K562 (cell line): Measurements from ENCODE around the gene GPAT3. TPM values are rescaled to one million over a fixed set of nuclear protein-coding genes. Genes with fewer than 3 reads are reported as not detected.

Source experiments
- ATAC-seq: fragments of 200-7000 bp; cut with Tn5 transposase; 3 replicates; pipeline ENCODE4 v1.9.1; 2020; ENCODE audit warnings: moderate library complexity
- BruUV-seq: library from RNA; stranded (reverse); fragments of 400-500 nt; replicated peaks from 2 replicates; lab custom pipeline; 2021; lab: Mats Ljungman, UMichigan
- CTCF ChIA-PET: fragments of 300-600 bp; formaldehyde crosslinking; extraction: SDS; loops from one replicate; lab custom pipeline; 2021; ENCODE audit warnings: low intra/inter-chr PET ratio; lab: Yijun Ruan, JAX
- POLR2A ChIA-PET: fragments of 300-600, 350-650 bp; sonication (Branson Sonifier 250); formaldehyde crosslinking; extraction: SDS; loops from one replicate; lab custom pipeline; 2021; ENCODE audit warnings: antibody characterized with exemption, inconsistent platforms; lab: Yijun Ruan, JAX
- DNase-seq, 4 experiments: peaks; one replicate each; pipeline versions ENCODE4 v3.0.0 to v3.0.0-alpha.2; 2011 to 2018; ENCODE audit warnings: low spot score in 3 of 4, mixed read lengths in 3 of 4; ENCODE audit errors: extremely low read depth in 1 of 4
- FAIRE-seq: peaks from 2 replicates; lab custom pipeline; 2011; peaks lifted over from hg19 to GRCh38; lab: Jason Lieb, UNC
- H2AFZ ChIP-seq: 2 replicates; pipeline ENCODE4 v1.6.0; 2011; ENCODE audit warnings: low read depth, low read length, control low read depth, inconsistent platforms
- H3K27ac ChIP-seq: fragments of 200-600 bp; 3 replicates; pipeline ENCODE4 v1.8.0; 2011; ENCODE audit warnings: low read depth, mild to moderate bottlenecking, control low read depth, inconsistent platforms, low read length, moderate library complexity, mixed read lengths; ENCODE audit errors: extremely low read depth
- H3K27me3 ChIP-seq, 2 experiments: fragments of 300-600 bp in 1 of 2; 2 replicates in 1 of 2; 3 replicates in 1 of 2; pipeline versions ENCODE4 v1.6.0 to v1.8.0; 2011; ENCODE audit warnings: inconsistent platforms in 2 of 2, low read length in 2 of 2, mild to moderate bottlenecking in 1 of 2, mixed read lengths in 1 of 2, moderate library complexity in 1 of 2; ENCODE audit not compliant: control insufficient read depth in 2 of 2, insufficient read depth in 2 of 2
- H3K36me3 ChIP-seq: fragments of 300-600 bp; 3 replicates; pipeline ENCODE4 v1.8.0; 2011; ENCODE audit warnings: mild to moderate bottlenecking, low read length, inconsistent platforms; ENCODE audit not compliant: control insufficient read depth, insufficient read depth
- H3K4me1 ChIP-seq, 2 experiments: fragments of 200-600 bp in 1 of 2; replicated peaks in 1 of 2; 2 replicates in 1 of 2; 3 replicates in 1 of 2; pipeline versions ENCODE4 v1.5.1 to v1.8.0; 2011; ENCODE audit warnings: inconsistent platforms in 2 of 2, low read length in 2 of 2, mild to moderate bottlenecking in 1 of 2, mixed read lengths in 1 of 2, moderate library complexity in 1 of 2; ENCODE audit not compliant: control insufficient read depth in 2 of 2, insufficient read depth in 2 of 2
- H3K4me2 ChIP-seq: 2 replicates; pipeline ENCODE4 v1.6.1; 2011; ENCODE audit warnings: low read length, control low read depth, inconsistent platforms, mixed read lengths; ENCODE audit not compliant: insufficient read depth
- H3K4me3 ChIP-seq: fragments of 200-600 bp; sonication (generic), shearing (Covaris generic); 2 replicates; pipeline ENCODE4 v1.5.1; 2016; ENCODE audit warnings: control low read depth, inconsistent platforms
- H3K79me2 ChIP-seq: fragments of 200-600 bp; 3 replicates; pipeline ENCODE4 v1.8.0; 2011; ENCODE audit warnings: low read length, inconsistent platforms; ENCODE audit not compliant: control insufficient read depth, insufficient read depth
- H3K9ac ChIP-seq, 2 experiments: 2 replicates each; pipeline versions ENCODE4 v1.6.0 to v1.6.1; 2011; ENCODE audit warnings: low read depth in 2 of 2, low read length in 2 of 2, control low read depth in 1 of 2, inconsistent platforms in 1 of 2, mild to moderate bottlenecking in 1 of 2, mixed read lengths in 1 of 2; ENCODE audit not compliant: insufficient read depth in 1 of 2
- H3K9me1 ChIP-seq: one replicate; pipeline ENCODE4 v1.6.0; 2011; ENCODE audit warnings: inconsistent platforms, mild to moderate bottlenecking, low read length, moderate library complexity; ENCODE audit not compliant: control insufficient read depth, insufficient read depth
- H3K9me3 ChIP-seq: replicated peaks from 2 replicates; pipeline ENCODE4 v1.5.1; 2011; ENCODE audit warnings: low read depth, low read length, inconsistent platforms; ENCODE audit not compliant: control insufficient read depth, insufficient read depth
- H4K20me1 ChIP-seq: replicated peaks from 2 replicates; pipeline ENCODE4 v1.6.1; 2011; ENCODE audit warnings: low read length, inconsistent platforms, mixed read lengths; ENCODE audit not compliant: control insufficient read depth, insufficient read depth
- KAT2B ChIP-seq: IDR thresholded peaks from one replicate; pipeline ENCODE4 v1.6.1; 2012; ENCODE audit warnings: low read depth, mild to moderate bottlenecking, control low read depth, inconsistent platforms, low read length, moderate library complexity
- MBD2 ChIP-seq: sonication (generic); IDR thresholded peaks from 2 replicates; pipeline ENCODE4 v1.6.1; 2016; ENCODE audit warnings: low read depth, borderline replicate concordance
- MECOM ChIP-seq: fragments of 250-450 bp; sonication (Bioruptor Pico); IDR thresholded peaks from 2 replicates; pipeline ENCODE4 v1.8.0; 2022; ENCODE audit warnings: inconsistent platforms
- MXI1 ChIP-seq: IDR thresholded peaks from 2 replicates; pipeline ENCODE4 v1.6.1; 2011; ENCODE audit warnings: low read depth, mild to moderate bottlenecking, improper control_type of control experiment, low read length
- RBFOX2 ChIP-seq: fragments of 200-400 bp; formaldehyde crosslinking; IDR thresholded peaks from 2 replicates; pipeline ENCODE4 v1.6.1; 2017; ENCODE audit warnings: low read depth, mild to moderate bottlenecking, low read length, moderate library complexity
- RBM25 ChIP-seq: fragments of 200-400 bp; formaldehyde crosslinking; IDR thresholded peaks from 2 replicates; pipeline ENCODE4 v1.6.1; 2018; ENCODE audit warnings: low read length, low read depth, moderate library complexity; ENCODE audit not compliant: severe bottlenecking
- RCOR1 ChIP-seq, 2 experiments: IDR thresholded peaks; 2 replicates each; pipeline ENCODE4 v1.6.1; 2012; ENCODE audit warnings: low read depth in 2 of 2, low read length in 2 of 2, borderline replicate concordance in 1 of 2, improper control_type of control experiment in 1 of 2
- RREB1 ChIP-seq: fragments of 250-450 bp; sonication (Bioruptor Pico); IDR thresholded peaks from 2 replicates; pipeline ENCODE4 v1.4.0; 2020
- SIN3A ChIP-seq, 2 experiments: fragments of 150-350 bp in 1 of 2; IDR thresholded peaks; 2 replicates each; pipeline ENCODE4 v1.6.1; 2011 to 2016; ENCODE audit warnings: borderline replicate concordance in 2 of 2, low read depth in 2 of 2, low read length in 2 of 2, mild to moderate bottlenecking in 2 of 2, moderate library complexity in 2 of 2; ENCODE audit not compliant: control insufficient read depth in 1 of 2
- SMARCB1 ChIP-seq: IDR thresholded peaks from 2 replicates; pipeline ENCODE4 v1.6.1; 2011; ENCODE audit warnings: improper control_type of control experiment, low read depth; ENCODE audit not compliant: insufficient read length
- SRF ChIP-seq, 2 experiments: fragments of 250-450, 450-650 bp in 1 of 2; sonication (Bioruptor Pico) in 1 of 2; sonication (generic) in 1 of 2; formaldehyde crosslinking; IDR thresholded peaks; 2 replicates each; pipeline versions ENCODE4 v1.5.0 to v1.5.1; 2020 to 2022; ENCODE audit warnings: mild to moderate bottlenecking in 1 of 2, missing genetic modification reagents in 1 of 2
- ZNF174 ChIP-seq: fragments of 250-450 bp; sonication (Bioruptor Pico); IDR thresholded peaks from 2 replicates; pipeline ENCODE4 v1.4.0; 2020; ENCODE audit warnings: mild to moderate bottlenecking
- ZNF253 ChIP-seq: fragments of 250-450 bp; sonication (Bioruptor Pico); conservative IDR thresholded peaks from 2 replicates; pipeline ENCODE4 v1.6.1; 2021; ENCODE audit warnings: mild to moderate bottlenecking
- WGBS: fragments of 100-300 bp; shearing (Covaris generic); methylation state at CpG from one replicate; pipeline ENCODE4 v1.1.6; 2016; ENCODE audit warnings: low coverage, mixed read lengths; ENCODE audit not compliant: insufficient coverage; ENCODE audit errors: missing lambda C conversion rate; 5-methylcytosine and 5-hydroxymethylcytosine counted together
- in situ Hi-C: fragments of 300-500 bp; cut with MboI; formaldehyde crosslinking; loops from 4 replicates; pipeline ENCODE4 v1.15.0; 2018; ENCODE audit warnings: inconsistent platforms, mixed read lengths
- intact Hi-C: fragments of 100-400 bp; cut with micrococcal nuclease; formaldehyde crosslinking; loops from 2 replicates; pipeline ENCODE4 v1.14.2; 2022
- polyA plus RNA-seq, 8 experiments: library from polyadenylated mRNA; depleted of rRNA in 4 of 8; stranded (reverse) in 5 of 8; unstranded in 3 of 8; fragments of >200 nt; fragmentation: Nextera tagmentation in 2 of 8; fragmentation: Illumina TruSeq in 1 of 8; extraction: Ambion mirVana in 2 of 8; extraction: Trizol in 1 of 8; gene quantifications; 2 replicates each; pipeline versions ENCODE4 v1.2.1 to v1.2.3, GENCODE V29; 2011 to 2014; ENCODE audit warnings: inconsistent platforms in 1 of 8, missing spikeins in 1 of 8
- total RNA-seq, 7 experiments: library from RNA; depleted of rRNA in 6 of 7; stranded (reverse); fragments of >200 nt in 6 of 7; fragmentation: Illumina TruSeq in 2 of 7; extraction: Trizol in 2 of 7; gene quantifications; 2 replicates each; pipeline versions ENCODE4 v1.2.1 to v1.2.3, GENCODE V29; 2011 to 2021; ENCODE audit warnings: low replicate concordance in 1 of 7
- TF ChIP-seq, protein P1 (sequence below): fragments of 250-450 bp; sonication (Bioruptor Pico); IDR thresholded peaks from 2 replicates; pipeline ENCODE4 v1.4.0; 2020; ENCODE audit warnings: borderline replicate concordance

The GPAT3 gene
- total and polyA plus RNA-seq, 9 of the 15 experiments (the other 6 are each of a cell fraction or from before 2014, with no cell fraction given) = 4.1 to 16.1 (median 13.1) TPM

GRCh38 chr4:83558680-83559079 is 22.8 kb downstream of the GPAT3 start (continued):
- TF ChIP-seq SRF (CRISPR knock-in tag; IDR thresholded peaks at IDR 0.05) (no peak), ZNF174 (no peak), SMARCB1 (no peak), RREB1 (CRISPR knock-in tag) (no peak), RBM25 (no peak)

DNA sequence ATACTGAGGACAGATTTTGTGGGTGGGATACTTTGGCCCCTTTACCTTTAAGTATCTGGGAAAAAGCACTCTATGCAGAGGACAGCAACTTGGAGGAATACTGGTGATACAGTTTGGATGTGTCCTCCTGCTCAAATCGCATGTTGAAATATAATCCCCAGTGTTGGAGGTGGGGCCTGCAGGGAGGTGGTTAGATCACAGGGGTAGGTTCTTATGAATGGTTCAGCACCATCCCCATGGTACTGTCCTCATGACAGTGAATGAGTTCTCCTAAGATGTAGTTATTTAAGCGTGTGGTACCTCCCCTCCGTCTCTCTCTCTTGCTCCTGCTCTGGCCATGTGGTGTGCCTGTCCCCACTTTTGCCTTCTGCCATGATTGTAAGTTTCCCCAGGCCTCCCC is 24.6 kb downstream of the GPAT3 start:
- H3K36me3 ChIP-seq = no peaks in the 10 kb centered on the region
- H3K4me3 ChIP-seq = no peak overlapping the region
- POLR2A ChIA-PET = interaction anchor here (0.8 to 0.9 kb wide), 2 partner anchors 10 to 95 kb away, joined by 3 read pairs; no protein-coding TSS in a partner anchor
- H4K20me1 ChIP-seq = no peaks in the 10 kb centered on the region
- H3K9ac ChIP-seq = no peak overlapping the region
- no peak for DNase-seq
- in situ Hi-C loops = no loop called here
- peak; percentile 37; the same call in 2 of the 3 replicates for ATAC-seq
- FAIRE-seq = no peak
- H3K79me2 ChIP-seq = no peaks in the 10 kb centered on the region
- H3K4me2 ChIP-seq = no peak overlapping the region
- no peaks in the 10 kb centered on the region for H3K9me3 ChIP-seq
- CTCF ChIA-PET = no interaction called here
- no peaks in the 10 kb centered on the region for H3K27me3 ChIP-seq
- no peaks in the 10 kb centered on the region for H3K9me1 ChIP-seq
- BruUV-seq = no TSS peak
- H2AFZ ChIP-seq = no peak overlapping the region
- H3K4me1 ChIP-seq = peaks cover 0 to 8% of the 10 kb centered on the region in 2 experiments; a peak in 3 of 5 replicates
- intact Hi-C loops = no loop called here
- 46% methylated on average over 3 of the region's 3 CpGs for WGBS
- H3K27ac ChIP-seq = no peak overlapping the region
- no peak for TF ChIP-seq RCOR1 (IDR thresholded peaks at IDR 0.05; ENCODE audit: borderline replicate concordance in 1 of 2, low read depth in 2 of 2, low read length in 2 of 2)
- TF ChIP-seq RBFOX2 = no peak
- TF ChIP-seq MXI1 = no peak
- TF ChIP-seq, protein P1, sequence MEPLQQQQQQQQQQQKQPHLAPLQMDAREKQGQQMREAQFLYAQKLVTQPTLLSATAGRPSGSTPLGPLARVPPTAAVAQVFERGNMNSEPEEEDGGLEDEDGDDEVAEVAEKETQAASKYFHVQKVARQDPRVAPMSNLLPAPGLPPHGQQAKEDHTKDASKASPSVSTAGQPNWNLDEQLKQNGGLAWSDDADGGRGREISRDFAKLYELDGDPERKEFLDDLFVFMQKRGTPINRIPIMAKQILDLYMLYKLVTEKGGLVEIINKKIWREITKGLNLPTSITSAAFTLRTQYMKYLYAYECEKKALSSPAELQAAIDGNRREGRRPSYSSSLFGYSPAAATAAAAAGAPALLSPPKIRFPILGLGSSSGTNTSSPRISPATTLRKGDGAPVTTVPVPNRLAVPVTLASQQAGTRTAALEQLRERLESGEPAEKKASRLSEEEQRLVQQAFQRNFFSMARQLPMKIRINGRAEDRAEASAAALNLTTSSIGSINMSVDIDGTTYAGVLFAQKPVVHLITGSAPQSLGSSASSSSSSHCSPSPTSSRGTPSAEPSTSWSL = no peak
- TF ChIP-seq MECOM (CRISPR knock-in tag) = no peak
- TF ChIP-seq SIN3A (IDR thresholded peaks at IDR 0.05; ENCODE audit: borderline replicate concordance in 2 of 2, control insufficient read depth in 1 of 2, low read depth in 2 of 2, low read length in 2 of 2) = no peak
- no peak for TF ChIP-seq MBD2
- no peak for TF ChIP-seq KAT2B
- no peak for TF ChIP-seq ZNF253 (CRISPR knock-in tag)
